GM06990 (cell line): ENCODE results near the gene FBXL17.

Source experiments
- DNase-seq: peaks from one replicate; pipeline ENCODE4 v3.0.0-alpha.2; 2011; ENCODE audit not compliant: insufficient read length; ENCODE audit errors: extremely low read depth
- H3K27me3 ChIP-seq: replicated peaks from 2 replicates; pipeline ENCODE4 v1.6.0; 2011; ENCODE audit warnings: low read length; ENCODE audit not compliant: control insufficient read depth, insufficient read depth
- H3K36me3 ChIP-seq: 2 replicates; pipeline ENCODE4 v1.5.1; 2011; ENCODE audit warnings: low read length; ENCODE audit not compliant: control insufficient read depth, insufficient read depth
- H3K4me3 ChIP-seq: replicated peaks from 2 replicates; pipeline ENCODE4 v1.5.1; 2011; ENCODE audit warnings: low read depth, mild to moderate bottlenecking, control low read depth, low read length
- TF ChIP-seq, protein P1 (sequence below): IDR thresholded peaks from 2 replicates; pipeline ENCODE4 v1.5.1; 2011; ENCODE audit warnings: low read length, control low read depth, mild to moderate bottlenecking, inconsistent platforms; ENCODE audit not compliant: insufficient read depth, poor library complexity, severe bottlenecking

The FBXL17 gene

DNA sequence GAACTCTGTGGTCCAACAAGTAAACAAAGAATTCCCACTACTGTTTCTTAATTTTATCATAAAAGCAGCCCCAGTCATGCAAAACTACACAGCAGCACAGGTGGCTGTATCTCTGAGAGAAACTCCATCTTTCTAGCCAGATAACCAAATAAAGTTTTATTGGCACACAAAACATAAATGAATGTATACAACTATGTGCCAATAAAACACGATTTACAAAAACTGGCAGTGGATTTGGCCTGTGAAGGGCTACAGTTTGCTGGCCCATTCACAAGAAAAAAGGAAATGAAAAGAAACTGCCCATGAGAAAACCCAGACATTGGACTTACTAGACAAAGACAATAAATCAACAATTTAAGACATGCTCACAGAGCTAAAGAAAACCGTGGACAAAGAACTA, 10.6 kb downstream of the FBXL17 start:
- Histone ChIP-seq H3K27me3 (no peaks in the 10 kb centered on the region), H3K4me3 (no peak overlapping the region), H3K36me3 (no peaks in the 10 kb centered on the region)
- TF ChIP-seq, protein P1, sequence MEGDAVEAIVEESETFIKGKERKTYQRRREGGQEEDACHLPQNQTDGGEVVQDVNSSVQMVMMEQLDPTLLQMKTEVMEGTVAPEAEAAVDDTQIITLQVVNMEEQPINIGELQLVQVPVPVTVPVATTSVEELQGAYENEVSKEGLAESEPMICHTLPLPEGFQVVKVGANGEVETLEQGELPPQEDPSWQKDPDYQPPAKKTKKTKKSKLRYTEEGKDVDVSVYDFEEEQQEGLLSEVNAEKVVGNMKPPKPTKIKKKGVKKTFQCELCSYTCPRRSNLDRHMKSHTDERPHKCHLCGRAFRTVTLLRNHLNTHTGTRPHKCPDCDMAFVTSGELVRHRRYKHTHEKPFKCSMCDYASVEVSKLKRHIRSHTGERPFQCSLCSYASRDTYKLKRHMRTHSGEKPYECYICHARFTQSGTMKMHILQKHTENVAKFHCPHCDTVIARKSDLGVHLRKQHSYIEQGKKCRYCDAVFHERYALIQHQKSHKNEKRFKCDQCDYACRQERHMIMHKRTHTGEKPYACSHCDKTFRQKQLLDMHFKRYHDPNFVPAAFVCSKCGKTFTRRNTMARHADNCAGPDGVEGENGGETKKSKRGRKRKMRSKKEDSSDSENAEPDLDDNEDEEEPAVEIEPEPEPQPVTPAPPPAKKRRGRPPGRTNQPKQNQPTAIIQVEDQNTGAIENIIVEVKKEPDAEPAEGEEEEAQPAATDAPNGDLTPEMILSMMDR = no peak
- DNase-seq = no peak

DNA sequence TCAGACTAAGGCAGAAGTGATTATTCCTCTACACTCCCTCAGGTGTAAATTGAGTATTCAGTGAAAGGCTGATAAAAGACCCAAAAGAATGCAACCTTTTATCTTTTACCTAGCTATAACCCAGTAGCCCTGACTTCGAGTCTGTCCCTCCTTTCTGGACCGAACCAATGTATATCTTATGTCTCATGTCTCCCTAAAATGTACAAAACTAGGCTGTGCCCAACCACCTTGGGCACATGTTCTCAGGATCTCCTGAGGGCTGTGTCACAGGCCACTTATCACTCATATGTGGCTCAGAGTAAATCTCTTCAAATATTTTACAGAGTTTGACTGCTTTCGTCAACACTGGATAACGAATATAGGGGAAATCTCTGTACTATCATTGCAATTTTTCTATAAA, 12.7 kb downstream of the FBXL17 start:
- Histone ChIP-seq H3K36me3 (no peaks in the 10 kb centered on the region), H3K4me3 (no peak overlapping the region), H3K27me3 (no peaks in the 10 kb centered on the region)
- TF ChIP-seq, protein P1 = no peak
- no peak for DNase-seq

GRCh38 chr5:108367679-108368334, 14.1 kb downstream of the FBXL17 start:
- no peak for DNase-seq
- Histone ChIP-seq H3K27me3 (no peaks in the 10 kb centered on the region), H3K36me3 (no peaks in the 10 kb centered on the region), H3K4me3 (no peak overlapping the region)
- TF ChIP-seq, protein P1 = no peak

- Histone ChIP-seq H3K4me3 (no peak overlapping the region), H3K36me3 (no peaks in the 10 kb centered on the region), H3K27me3 (no peaks in the 10 kb centered on the region)
- TF ChIP-seq, protein P1 = no peak
- no peak for DNase-seq
Measured at GRCh38 chr5:108366500-108366899, 15.4 kb downstream of the FBXL17 start.

- Histone ChIP-seq H3K36me3 (no peaks in the 10 kb centered on the region), H3K4me3 (no peak overlapping the region), H3K27me3 (no peaks in the 10 kb centered on the region)
- no peak for DNase-seq
- TF ChIP-seq, protein P1 = no peak
Measured at GRCh38 chr5:108361771-108362170, 20.1 kb downstream of the FBXL17 start.

DNA sequence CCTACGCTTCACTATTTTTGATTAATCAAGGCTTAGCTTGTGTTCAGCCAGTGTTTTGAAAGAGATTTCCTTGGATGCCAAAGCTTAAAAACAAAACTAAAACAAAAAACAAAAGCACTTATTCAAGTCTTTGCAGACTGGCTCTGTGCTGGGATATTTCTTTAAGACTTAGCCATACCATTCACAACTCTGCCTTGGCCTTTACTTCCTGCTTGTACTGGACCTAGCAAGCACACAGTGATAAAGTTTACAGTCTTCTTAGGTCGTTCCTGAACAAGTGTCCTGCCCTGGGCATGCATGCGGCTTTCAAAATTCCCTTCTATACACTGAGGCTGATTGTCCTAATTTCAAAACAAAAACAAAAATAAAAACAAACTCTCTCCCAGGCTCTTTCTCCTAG, 20.7 kb downstream of the FBXL17 start:
- TF ChIP-seq, protein P1 = no peak
- no peaks in the 10 kb centered on the region for H3K36me3 ChIP-seq
- no peak for DNase-seq
- H3K4me3 ChIP-seq = no peak overlapping the region
- no peaks in the 10 kb centered on the region for H3K27me3 ChIP-seq
